ENCODE data around the gene NPAS3.

Gene NPAS3

GRCh38 chr14:33359288-33359881 lies 420.7 kb downstream of the NPAS3 start:
- no peak overlapping the region for H3K4me2 ChIP-seq (ENCODE audit: low read length)
- no peak overlapping the region for H3K9ac ChIP-seq (ENCODE audit: low read length)
- H3K36me3 ChIP-seq (ENCODE audit: control insufficient read depth in 1 of 2, insufficient read depth in 2 of 2, low read length in 2 of 2), result peaks cover 0 to 3% of the 10 kb centered on the region in 2 experiments
- no peaks in the 10 kb centered on the region for H3K27me3 ChIP-seq (ENCODE audit: insufficient read depth, low read length)
- no peaks in the 10 kb centered on the region for H3K79me1 ChIP-seq (ENCODE audit: low read length)
- no peak overlapping the region for H3K4me3 ChIP-seq (ENCODE audit: low read depth, low read length)
- H3K4ac ChIP-seq (ENCODE audit: low read depth, low read length), result no peak overlapping the region
- no peak overlapping the region for H3K23ac ChIP-seq (ENCODE audit: low read length)
- no peak overlapping the region for H2BK12ac ChIP-seq (ENCODE audit: low read length)
- WGBS (ENCODE audit: extremely low coverage, insufficient coverage, insufficient read length), result no CpG with 5 or more reads among the region's 7 CpGs
- H3K14ac ChIP-seq (ENCODE audit: low read length), result no peak overlapping the region
- no peak overlapping the region for H2BK5ac ChIP-seq (ENCODE audit: low read depth, low read length, poor library complexity)
- H3K79me2 ChIP-seq (ENCODE audit: control insufficient read depth, insufficient read depth, low read length, poor library complexity), result no peaks in the 10 kb centered on the region
- H3K18ac ChIP-seq (ENCODE audit: low read length), result no peak overlapping the region
- no peak overlapping the region for H4K8ac ChIP-seq (ENCODE audit: low read depth, low read length)
- no peak overlapping the region for H4K91ac ChIP-seq (ENCODE audit: low read depth, low read length)
- H2AFZ ChIP-seq (ENCODE audit: insufficient read depth, low read length, poor library complexity), result no peak overlapping the region
- H3K9me3 ChIP-seq (ENCODE audit: insufficient read depth, low read depth, low read length), result no peaks in the 10 kb centered on the region
- no peak overlapping the region for H3K27ac ChIP-seq (ENCODE audit: low read depth, low read length)
- no peak for DNase-seq
- no peaks in the 10 kb centered on the region for H3K4me1 ChIP-seq (ENCODE audit: control insufficient read depth in 1 of 2, insufficient read depth in 2 of 2, low read length in 2 of 2)
- no peak overlapping the region for H2AK5ac ChIP-seq (ENCODE audit: low read length)
- no peak overlapping the region for H4K12ac ChIP-seq (ENCODE audit: low read depth, low read length)
- H2BK120ac ChIP-seq (ENCODE audit: insufficient read depth, low read length, poor library complexity), result no peak overlapping the region

- no peak for DNase-seq
- H2BK5ac ChIP-seq (ENCODE audit: low read depth, low read length, poor library complexity), result no peak overlapping the region
- H3K4ac ChIP-seq (ENCODE audit: low read depth, low read length), result no peak overlapping the region
- H2BK12ac ChIP-seq (ENCODE audit: low read length), result no peak overlapping the region
- no peaks in the 10 kb centered on the region for H3K27me3 ChIP-seq (ENCODE audit: insufficient read depth, low read length)
- H3K79me2 ChIP-seq (ENCODE audit: control insufficient read depth, insufficient read depth, low read length, poor library complexity), result no peaks in the 10 kb centered on the region
- H3K27ac ChIP-seq (ENCODE audit: low read depth, low read length), result no peak overlapping the region
- no peak overlapping the region for H3K9ac ChIP-seq (ENCODE audit: low read length)
- peak overlapping the region; percentile 83 for H3K23ac ChIP-seq (ENCODE audit: low read length)
- H3K9me3 ChIP-seq (ENCODE audit: insufficient read depth, low read depth, low read length), result no peaks in the 10 kb centered on the region
- no peak overlapping the region for H3K4me3 ChIP-seq (ENCODE audit: low read depth, low read length)
- H4K12ac ChIP-seq (ENCODE audit: low read depth, low read length), result no peak overlapping the region
- H3K14ac ChIP-seq (ENCODE audit: low read length), result no peak overlapping the region
- H3K36me3 ChIP-seq (ENCODE audit: control insufficient read depth in 1 of 2, insufficient read depth in 2 of 2, low read length in 2 of 2), result no peaks in the 10 kb centered on the region
- no peak overlapping the region for H3K4me2 ChIP-seq (ENCODE audit: low read length)
- no peak overlapping the region for H3K18ac ChIP-seq (ENCODE audit: low read length)
- no peak overlapping the region for H4K8ac ChIP-seq (ENCODE audit: low read depth, low read length)
- WGBS (ENCODE audit: extremely low coverage, insufficient coverage, insufficient read length), result no CpG with 5 or more reads among the region's 6 CpGs
- H3K79me1 ChIP-seq (ENCODE audit: low read length), result no peaks in the 10 kb centered on the region
- no peak overlapping the region for H2AK5ac ChIP-seq (ENCODE audit: low read length)
- H2AFZ ChIP-seq (ENCODE audit: insufficient read depth, low read length, poor library complexity), result no peak overlapping the region
- H4K91ac ChIP-seq (ENCODE audit: low read depth, low read length), result no peak overlapping the region
- no peak overlapping the region for H2BK120ac ChIP-seq (ENCODE audit: insufficient read depth, low read length, poor library complexity)
- no peaks in the 10 kb centered on the region for H3K4me1 ChIP-seq (ENCODE audit: control insufficient read depth in 1 of 2, insufficient read depth in 2 of 2, low read length in 2 of 2)
Measured at GRCh38 chr14:33362934-33363333, 424.3 kb downstream of the NPAS3 start.

GRCh38 chr14:33363682-33364081 lies 425.0 kb downstream of the NPAS3 start:
- no peaks in the 10 kb centered on the region for H3K27me3 ChIP-seq (ENCODE audit: insufficient read depth, low read length)
- H3K23ac ChIP-seq (ENCODE audit: low read length), result no peak overlapping the region
- H4K8ac ChIP-seq (ENCODE audit: low read depth, low read length), result no peak overlapping the region
- H3K9ac ChIP-seq (ENCODE audit: low read length), result no peak overlapping the region
- H3K79me2 ChIP-seq (ENCODE audit: control insufficient read depth, insufficient read depth, low read length, poor library complexity), result no peaks in the 10 kb centered on the region
- no peak overlapping the region for H3K4me3 ChIP-seq (ENCODE audit: low read depth, low read length)
- no peaks in the 10 kb centered on the region for H3K9me3 ChIP-seq (ENCODE audit: insufficient read depth, low read depth, low read length)
- no peak overlapping the region for H4K91ac ChIP-seq (ENCODE audit: low read depth, low read length)
- H3K27ac ChIP-seq (ENCODE audit: low read depth, low read length), result no peak overlapping the region
- no peak for DNase-seq
- H2AK5ac ChIP-seq (ENCODE audit: low read length), result no peak overlapping the region
- no peak overlapping the region for H3K14ac ChIP-seq (ENCODE audit: low read length)
- H2BK5ac ChIP-seq (ENCODE audit: low read depth, low read length, poor library complexity), result no peak overlapping the region
- no peak overlapping the region for H3K4ac ChIP-seq (ENCODE audit: low read depth, low read length)
- WGBS (ENCODE audit: extremely low coverage, insufficient coverage, insufficient read length), result no CpG with 5 or more reads among the region's 3 CpGs
- H4K12ac ChIP-seq (ENCODE audit: low read depth, low read length), result no peak overlapping the region
- H3K4me2 ChIP-seq (ENCODE audit: low read length), result no peak overlapping the region
- no peak overlapping the region for H2BK12ac ChIP-seq (ENCODE audit: low read length)
- no peak overlapping the region for H3K18ac ChIP-seq (ENCODE audit: low read length)
- H3K4me1 ChIP-seq (ENCODE audit: control insufficient read depth in 1 of 2, insufficient read depth in 2 of 2, low read length in 2 of 2), result no peaks in the 10 kb centered on the region
- no peak overlapping the region for H2BK120ac ChIP-seq (ENCODE audit: insufficient read depth, low read length, poor library complexity)
- no peak overlapping the region for H2AFZ ChIP-seq (ENCODE audit: insufficient read depth, low read length, poor library complexity)
- H3K36me3 ChIP-seq (ENCODE audit: control insufficient read depth in 1 of 2, insufficient read depth in 2 of 2, low read length in 2 of 2), result no peaks in the 10 kb centered on the region
- no peaks in the 10 kb centered on the region for H3K79me1 ChIP-seq (ENCODE audit: low read length)

- no peak overlapping the region for H4K12ac ChIP-seq (ENCODE audit: low read depth, low read length)
- H2AFZ ChIP-seq (ENCODE audit: insufficient read depth, low read length, poor library complexity), result no peak overlapping the region
- no peak overlapping the region for H3K23ac ChIP-seq (ENCODE audit: low read length)
- H3K27me3 ChIP-seq (ENCODE audit: insufficient read depth, low read length), result no peaks in the 10 kb centered on the region
- H4K8ac ChIP-seq (ENCODE audit: low read depth, low read length), result no peak overlapping the region
- H3K27ac ChIP-seq (ENCODE audit: low read depth, low read length), result no peak overlapping the region
- no peaks in the 10 kb centered on the region for H3K79me2 ChIP-seq (ENCODE audit: control insufficient read depth, insufficient read depth, low read length, poor library complexity)
- H3K79me1 ChIP-seq (ENCODE audit: low read length), result no peaks in the 10 kb centered on the region
- no peak overlapping the region for H4K91ac ChIP-seq (ENCODE audit: low read depth, low read length)
- H3K4me2 ChIP-seq (ENCODE audit: low read length), result no peak overlapping the region
- H3K4ac ChIP-seq (ENCODE audit: low read depth, low read length), result no peak overlapping the region
- H2BK120ac ChIP-seq (ENCODE audit: insufficient read depth, low read length, poor library complexity), result no peak overlapping the region
- WGBS (ENCODE audit: extremely low coverage, insufficient coverage, insufficient read length), result no CpG with 5 or more reads among the region's 4 CpGs
- no peak overlapping the region for H3K14ac ChIP-seq (ENCODE audit: low read length)
- DNase-seq, result no peak
- H3K4me1 ChIP-seq (ENCODE audit: control insufficient read depth in 1 of 2, insufficient read depth in 2 of 2, low read length in 2 of 2), result no peaks in the 10 kb centered on the region
- no peak overlapping the region for H2BK5ac ChIP-seq (ENCODE audit: low read depth, low read length, poor library complexity)
- H3K9me3 ChIP-seq (ENCODE audit: insufficient read depth, low read depth, low read length), result no peaks in the 10 kb centered on the region
- no peak overlapping the region for H3K18ac ChIP-seq (ENCODE audit: low read length)
- H2BK12ac ChIP-seq (ENCODE audit: low read length), result no peak overlapping the region
- H3K9ac ChIP-seq (ENCODE audit: low read length), result no peak overlapping the region
- H3K4me3 ChIP-seq (ENCODE audit: low read depth, low read length), result no peak overlapping the region
- no peak overlapping the region for H2AK5ac ChIP-seq (ENCODE audit: low read length)
- no peaks in the 10 kb centered on the region for H3K36me3 ChIP-seq (ENCODE audit: control insufficient read depth in 1 of 2, insufficient read depth in 2 of 2, low read length in 2 of 2)
Measured at GRCh38 chr14:33364466-33364865, 425.8 kb downstream of the NPAS3 start.

Data from trophoblast cell (in vitro differentiated cells and primary cell).